ENCODE results near the gene ARHGEF1. TPM values are rescaled to one million over a fixed set of nuclear protein-coding genes. Genes with fewer than 3 reads are reported as not detected.

The ARHGEF1 gene
- total RNA-seq, 1 donor from 2014 or later, result 69.9 TPM

GRCh38 chr19:41918095-41918494 lies 35.1 kb downstream of the ARHGEF1 start:
- Mint-ChIP-seq H3K4me1 (peaks cover 4% of the 10 kb centered on the region), H3K9me3 (no peaks in the 10 kb centered on the region), H3K4me3 (no peak overlapping the region), H3K36me3 (ENCODE audit: low read depth) (no peaks in the 10 kb centered on the region), H3K27me3 (ENCODE audit: low read depth) (peaks cover 18% of the 10 kb centered on the region), H3K27ac (ENCODE audit: unreplicated experiment) (no peak overlapping the region)
- no peak for TF ChIP-seq CTCF (conservative IDR thresholded peaks at IDR 0.05)
- no peak for DNase-seq (ENCODE audit: low read depth, low spot score)

- Mint-ChIP-seq H3K9me3 (no peaks in the 10 kb centered on the region), H3K27ac (ENCODE audit: unreplicated experiment) (no peak overlapping the region), H3K4me1 (peaks cover 8% of the 10 kb centered on the region), H3K27me3 (ENCODE audit: low read depth) (peaks cover 22% of the 10 kb centered on the region), H3K36me3 (ENCODE audit: low read depth) (no peaks in the 10 kb centered on the region), H3K4me3 (no peak overlapping the region)
- DNase-seq (ENCODE audit: low read depth, low spot score), result no peak
- no peak for TF ChIP-seq CTCF (conservative IDR thresholded peaks at IDR 0.05)
Observed at GRCh38 chr19:41918653-41919244, 35.8 kb downstream of the ARHGEF1 start.

- TF ChIP-seq CTCF (conservative IDR thresholded peaks at IDR 0.05), result no peak
- H3K36me3 Mint-ChIP-seq (ENCODE audit: low read depth), result no peaks in the 10 kb centered on the region
- H3K27ac Mint-ChIP-seq (ENCODE audit: unreplicated experiment), result no peak overlapping the region
- H3K27me3 Mint-ChIP-seq (ENCODE audit: low read depth), result peaks cover 22% of the 10 kb centered on the region
- peaks cover 8% of the 10 kb centered on the region for H3K4me1 Mint-ChIP-seq
- H3K9me3 Mint-ChIP-seq, result no peaks in the 10 kb centered on the region
- no peak for DNase-seq (ENCODE audit: low read depth, low spot score)
- H3K4me3 Mint-ChIP-seq, result no peak overlapping the region
Observed at GRCh38 chr19:41919948-41920712, 37.1 kb downstream of the ARHGEF1 start.

- Mint-ChIP-seq H3K27me3 (ENCODE audit: low read depth) (peaks cover 22% of the 10 kb centered on the region), H3K4me3 (no peak overlapping the region), H3K27ac (ENCODE audit: unreplicated experiment) (no peak overlapping the region), H3K9me3 (no peaks in the 10 kb centered on the region), H3K36me3 (ENCODE audit: low read depth) (no peaks in the 10 kb centered on the region), H3K4me1 (peaks cover 8% of the 10 kb centered on the region)
- TF ChIP-seq CTCF (conservative IDR thresholded peaks at IDR 0.05), result no peak
- no peak for DNase-seq (ENCODE audit: low read depth, low spot score)
Observed at GRCh38 chr19:41920882-41921576, 38.0 kb downstream of the ARHGEF1 start.

- H3K4me3 Mint-ChIP-seq, result no peak overlapping the region
Observed at GRCh38 chr19:41921577-41922576, 38.9 kb downstream of the ARHGEF1 start.

More at GRCh38 chr19:41921577-41922576, 38.9 kb downstream of the ARHGEF1 start:
- DNase-seq (ENCODE audit: low read depth, low spot score), result no peak
- TF ChIP-seq CTCF (conservative IDR thresholded peaks at IDR 0.05), result no peak
- H3K27ac Mint-ChIP-seq (ENCODE audit: unreplicated experiment), result no peak overlapping the region
- peaks cover 8% of the 10 kb centered on the region for H3K4me1 Mint-ChIP-seq
- H3K9me3 Mint-ChIP-seq, result no peaks in the 10 kb centered on the region
- no peaks in the 10 kb centered on the region for H3K36me3 Mint-ChIP-seq (ENCODE audit: low read depth)
- H3K27me3 Mint-ChIP-seq (ENCODE audit: low read depth), result peaks cover 22% of the 10 kb centered on the region
